ENCODE measurements around the gene CSH2. TPM values are rescaled to one million over a fixed set of nuclear protein-coding genes. Genes with fewer than 3 reads are reported as not detected.
"Not testable (repeated sequence)": the region's sequence is repeated elsewhere in the genome, so short reads cannot be mapped to it uniquely, and the experiment has no call there.

Gene CSH2
- total RNA-seq, 1 donor from 2014 or later, result 0.56 TPM

DNA sequence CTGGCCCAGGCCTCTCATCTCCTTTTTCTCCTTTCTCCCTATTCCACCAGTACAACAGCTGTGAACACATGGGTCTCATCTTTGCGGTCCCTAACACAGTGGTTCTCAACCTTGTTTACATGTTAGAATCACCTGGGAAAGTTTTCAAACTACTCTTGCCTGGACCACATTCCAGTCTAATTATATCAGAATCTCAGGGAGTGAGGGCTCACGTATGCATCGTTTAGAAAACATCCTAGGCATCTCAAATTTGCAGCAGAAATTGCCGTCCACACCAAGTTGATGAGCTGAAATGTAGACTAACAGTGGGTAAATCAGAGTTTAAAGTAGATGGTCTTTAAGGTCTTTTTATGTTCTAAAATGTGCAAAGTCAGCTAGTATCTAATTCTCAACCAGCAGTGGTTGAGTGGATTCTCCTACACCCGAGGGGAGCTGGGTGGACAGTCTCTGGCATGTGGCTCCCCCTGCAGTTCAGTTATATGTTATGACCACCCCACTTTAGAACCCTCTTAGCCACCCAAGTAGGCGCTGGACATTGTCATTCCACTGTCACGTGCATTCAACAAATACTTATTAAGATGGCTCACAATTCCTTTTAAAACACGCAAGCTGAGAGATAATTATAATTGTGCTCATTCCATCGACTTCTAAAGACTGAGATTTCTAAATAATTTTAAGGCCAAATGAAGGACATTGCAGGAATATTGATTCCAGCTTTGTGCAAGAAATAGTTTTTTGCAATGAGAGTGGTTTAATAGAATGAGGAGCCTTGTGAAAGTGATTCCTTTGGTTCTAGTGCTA lies 3.8 kb downstream of the CSH2 start:
- not testable (repeated sequence) for H3K9me3 Mint-ChIP-seq (ENCODE audit: unreplicated experiment); H3K36me3 Mint-ChIP-seq (ENCODE audit: unreplicated experiment); H3K4me3 Mint-ChIP-seq (ENCODE audit: unreplicated experiment); H3K27me3 Mint-ChIP-seq (ENCODE audit: unreplicated experiment); DNase-seq; H3K27ac Mint-ChIP-seq (ENCODE audit: unreplicated experiment); H3K4me1 Mint-ChIP-seq (ENCODE audit: low read depth, unreplicated experiment)
- TF ChIP-seq, protein P1, sequence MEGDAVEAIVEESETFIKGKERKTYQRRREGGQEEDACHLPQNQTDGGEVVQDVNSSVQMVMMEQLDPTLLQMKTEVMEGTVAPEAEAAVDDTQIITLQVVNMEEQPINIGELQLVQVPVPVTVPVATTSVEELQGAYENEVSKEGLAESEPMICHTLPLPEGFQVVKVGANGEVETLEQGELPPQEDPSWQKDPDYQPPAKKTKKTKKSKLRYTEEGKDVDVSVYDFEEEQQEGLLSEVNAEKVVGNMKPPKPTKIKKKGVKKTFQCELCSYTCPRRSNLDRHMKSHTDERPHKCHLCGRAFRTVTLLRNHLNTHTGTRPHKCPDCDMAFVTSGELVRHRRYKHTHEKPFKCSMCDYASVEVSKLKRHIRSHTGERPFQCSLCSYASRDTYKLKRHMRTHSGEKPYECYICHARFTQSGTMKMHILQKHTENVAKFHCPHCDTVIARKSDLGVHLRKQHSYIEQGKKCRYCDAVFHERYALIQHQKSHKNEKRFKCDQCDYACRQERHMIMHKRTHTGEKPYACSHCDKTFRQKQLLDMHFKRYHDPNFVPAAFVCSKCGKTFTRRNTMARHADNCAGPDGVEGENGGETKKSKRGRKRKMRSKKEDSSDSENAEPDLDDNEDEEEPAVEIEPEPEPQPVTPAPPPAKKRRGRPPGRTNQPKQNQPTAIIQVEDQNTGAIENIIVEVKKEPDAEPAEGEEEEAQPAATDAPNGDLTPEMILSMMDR (IDR thresholded peaks at IDR 0.05; ENCODE audit: partially characterized antibody, unreplicated experiment), result peak; percentile 26

DNA sequence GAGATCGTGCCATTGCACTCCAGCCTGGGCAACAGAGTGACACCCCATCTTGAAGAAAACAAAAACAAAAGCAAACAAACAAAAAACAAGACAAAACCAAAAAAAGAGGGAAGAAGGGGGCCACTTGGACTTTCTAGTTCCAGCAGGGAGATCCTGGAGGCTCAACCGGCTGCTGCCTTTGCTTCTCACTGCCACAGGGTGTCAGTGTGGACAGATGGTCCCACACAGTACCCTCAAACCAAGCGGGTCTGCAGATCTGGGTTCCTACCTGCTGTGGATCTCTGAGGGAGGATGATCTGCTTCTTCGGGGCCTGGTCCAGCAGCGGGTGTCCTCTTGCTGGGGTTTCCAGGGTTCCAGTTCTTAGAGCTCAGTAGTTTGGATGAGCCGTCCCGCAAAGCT lies 6.9 kb downstream of the CSH2 start:
- H3K4me1 Mint-ChIP-seq (ENCODE audit: low read depth, unreplicated experiment), result peaks cover 14% of the 10 kb centered on the region
- H3K4me3 Mint-ChIP-seq (ENCODE audit: unreplicated experiment); H3K27ac Mint-ChIP-seq (ENCODE audit: unreplicated experiment); H3K9me3 Mint-ChIP-seq (ENCODE audit: unreplicated experiment); H3K27me3 Mint-ChIP-seq (ENCODE audit: unreplicated experiment); DNase-seq; H3K36me3 Mint-ChIP-seq (ENCODE audit: unreplicated experiment): not testable (repeated sequence)

DNA sequence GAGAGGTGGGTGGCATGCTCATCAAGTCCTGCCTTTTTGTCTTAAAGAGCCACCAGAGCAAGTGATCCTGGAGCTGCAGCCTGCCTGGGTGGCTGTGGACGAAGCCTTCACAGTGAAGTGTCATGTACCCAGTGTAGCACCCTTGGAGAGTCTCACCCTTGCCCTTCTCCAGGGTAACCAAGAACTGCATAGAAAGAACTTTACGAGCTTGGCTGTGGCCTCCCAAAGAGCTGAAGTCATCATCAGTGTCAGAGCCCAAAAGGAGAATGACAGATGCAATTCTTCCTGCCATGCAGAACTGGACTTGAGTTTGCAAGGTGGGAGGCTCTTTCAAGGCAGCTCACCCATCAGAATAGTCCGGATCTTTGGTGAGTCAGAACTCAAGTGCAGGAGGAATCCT lies 14.2 kb downstream of the CSH2 start:
- Mint-ChIP-seq H3K36me3 (ENCODE audit: unreplicated experiment) (no peaks in the 10 kb centered on the region), H3K27ac (ENCODE audit: unreplicated experiment) (no peak overlapping the region), H3K27me3 (ENCODE audit: unreplicated experiment) (peaks cover 12% of the 10 kb centered on the region), H3K9me3 (ENCODE audit: unreplicated experiment) (peaks cover 2% of the 10 kb centered on the region), H3K4me3 (ENCODE audit: unreplicated experiment) (no peak overlapping the region), H3K4me1 (ENCODE audit: low read depth, unreplicated experiment) (peaks cover 10% of the 10 kb centered on the region)
- no peak for DNase-seq
- TF ChIP-seq, protein P1 (IDR thresholded peaks at IDR 0.05; ENCODE audit: partially characterized antibody, unreplicated experiment), result no peak

DNA sequence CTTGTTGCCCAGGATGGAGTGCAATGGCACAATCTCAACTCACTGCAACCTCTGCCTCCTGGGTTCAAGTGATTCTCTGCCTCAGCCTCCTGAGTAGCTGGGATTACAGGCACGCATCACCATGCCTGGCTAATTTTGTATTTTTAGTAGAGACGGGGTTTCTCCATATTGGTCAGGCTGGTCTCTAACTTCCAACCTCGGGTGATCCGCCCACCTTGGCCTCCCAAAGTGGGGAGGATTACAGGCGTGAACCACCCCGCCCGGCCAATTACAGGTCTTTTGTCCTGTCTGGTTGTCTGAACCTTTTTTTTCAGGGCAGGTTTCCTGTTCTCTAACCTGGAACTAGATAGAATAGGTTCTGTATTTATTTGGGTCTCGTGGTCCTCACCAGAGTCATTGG lies 17.1 kb downstream of the CSH2 start:
- H3K4me3 Mint-ChIP-seq (ENCODE audit: unreplicated experiment); H3K27ac Mint-ChIP-seq (ENCODE audit: unreplicated experiment); H3K4me1 Mint-ChIP-seq (ENCODE audit: low read depth, unreplicated experiment); H3K36me3 Mint-ChIP-seq (ENCODE audit: unreplicated experiment); DNase-seq; H3K27me3 Mint-ChIP-seq (ENCODE audit: unreplicated experiment); H3K9me3 Mint-ChIP-seq (ENCODE audit: unreplicated experiment): not testable (repeated sequence)

DNA sequence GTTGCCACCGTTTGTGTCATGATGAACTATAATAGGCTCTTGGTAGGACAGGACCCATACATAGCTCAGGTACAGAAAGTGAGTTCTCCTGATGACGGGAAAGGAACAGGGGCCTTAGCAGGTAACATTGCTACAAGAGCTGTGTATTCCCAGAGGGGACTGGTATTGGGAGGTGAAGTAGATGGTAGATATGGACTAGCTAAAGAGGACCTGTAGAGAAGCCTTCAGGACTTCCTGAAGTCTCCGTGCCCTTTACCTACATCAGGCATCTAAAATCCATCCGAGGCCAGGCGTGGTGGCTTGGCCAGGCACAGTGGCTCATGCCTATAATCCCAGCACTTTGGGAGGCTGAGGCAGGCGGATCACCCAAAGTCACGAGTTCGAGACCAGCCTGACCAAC lies 18.3 kb downstream of the CSH2 start:
- no peak overlapping the region for H3K4me3 Mint-ChIP-seq (ENCODE audit: unreplicated experiment)
- TF ChIP-seq, protein P1 (IDR thresholded peaks at IDR 0.05; ENCODE audit: partially characterized antibody, unreplicated experiment), result no peak
- H3K27ac Mint-ChIP-seq (ENCODE audit: unreplicated experiment), result no peak overlapping the region
- H3K4me1 Mint-ChIP-seq (ENCODE audit: low read depth, unreplicated experiment), result peaks cover 2% of the 10 kb centered on the region
- DNase-seq, result no peak
- peaks cover 2% of the 10 kb centered on the region for H3K9me3 Mint-ChIP-seq (ENCODE audit: unreplicated experiment)
- H3K36me3 Mint-ChIP-seq (ENCODE audit: unreplicated experiment), result no peaks in the 10 kb centered on the region
- peaks cover 6% of the 10 kb centered on the region for H3K27me3 Mint-ChIP-seq (ENCODE audit: unreplicated experiment)

DNA sequence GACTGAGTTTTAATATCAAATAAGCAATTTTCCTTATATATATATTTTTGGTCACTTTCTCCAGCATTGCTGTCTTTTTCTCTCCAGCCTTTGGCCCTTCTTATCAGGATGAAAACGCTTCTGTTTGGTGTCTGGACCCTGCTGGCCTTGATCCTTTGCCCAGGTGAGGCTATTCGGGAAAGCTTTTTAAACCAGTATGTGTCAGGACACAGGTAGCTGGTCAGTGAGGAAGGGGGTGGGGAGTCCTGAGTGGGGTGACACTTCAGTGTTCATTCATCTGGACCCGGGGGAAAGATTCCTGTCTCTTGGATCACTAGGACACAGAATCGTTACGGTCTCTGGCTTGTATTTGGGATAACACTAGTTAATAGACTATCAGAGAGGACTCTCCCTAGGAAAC lies 18.8 kb downstream of the CSH2 start:
- H3K27me3 Mint-ChIP-seq (ENCODE audit: unreplicated experiment), result peaks cover 9% of the 10 kb centered on the region
- DNase-seq, result no peak
- H3K36me3 Mint-ChIP-seq (ENCODE audit: unreplicated experiment), result no peaks in the 10 kb centered on the region
- H3K4me3 Mint-ChIP-seq (ENCODE audit: unreplicated experiment), result no peak overlapping the region
- TF ChIP-seq, protein P1 (IDR thresholded peaks at IDR 0.05; ENCODE audit: partially characterized antibody, unreplicated experiment), result no peak
- peaks cover 2% of the 10 kb centered on the region for H3K9me3 Mint-ChIP-seq (ENCODE audit: unreplicated experiment)
- no peak overlapping the region for H3K27ac Mint-ChIP-seq (ENCODE audit: unreplicated experiment)
- H3K4me1 Mint-ChIP-seq (ENCODE audit: low read depth, unreplicated experiment), result no peaks in the 10 kb centered on the region

All from glutamatergic neuron (in vitro differentiated cells).